ENCODE measurements around the gene CXXC5. TPM values are rescaled to one million over a fixed set of nuclear protein-coding genes. Genes with fewer than 3 reads are reported as not detected.

CXXC5 gene
- total RNA-seq, 2 experiments from 2014 or later: 0.99 to 1.9 TPM

DNA sequence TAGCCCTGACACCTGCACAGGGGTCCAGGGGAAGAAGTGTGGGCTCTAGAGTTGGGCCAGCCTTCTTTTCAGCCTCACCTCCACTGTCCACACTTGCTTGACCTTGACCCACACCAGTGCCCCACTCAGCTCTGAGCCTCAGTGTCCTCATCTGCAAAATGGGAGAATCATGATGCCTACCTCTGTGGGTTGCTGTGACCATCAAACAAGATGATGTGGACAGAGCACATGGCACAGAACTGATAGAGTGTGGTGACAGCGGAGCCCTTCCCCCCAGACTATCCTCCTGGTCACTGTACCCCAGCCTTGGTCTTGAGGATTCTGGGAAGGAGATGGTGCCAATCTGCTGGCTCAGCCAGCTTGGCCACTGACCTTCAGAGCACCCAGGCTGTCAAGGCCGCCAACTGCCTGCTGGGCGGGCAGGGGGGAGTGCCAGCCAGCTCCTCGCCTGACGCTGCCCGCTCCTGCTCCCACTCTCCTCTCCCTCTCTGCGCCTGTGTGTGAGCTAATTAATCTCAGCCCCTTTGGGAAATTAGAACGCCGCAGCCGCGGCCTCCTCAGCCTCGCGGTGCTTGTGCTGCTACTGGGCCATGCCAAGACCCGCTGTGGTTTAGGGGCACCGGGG lies 16.7 kb downstream of the CXXC5 start:
- POLR2A ChIA-PET: no interaction called here
- Mint-ChIP-seq H3K4me3 (no peak overlapping the region), H3K27ac (no peak overlapping the region), H3K4me1 (peaks cover 28% of the 10 kb centered on the region), H3K27me3 (no peaks in the 10 kb centered on the region), H3K36me3 (ENCODE audit: low read depth) (no peaks in the 10 kb centered on the region), H3K9me3 (no peaks in the 10 kb centered on the region)
- CTCF ChIA-PET: interaction anchor here (1.3 to 1.4 kb wide), 3 partner anchors 8 to 29 kb away, joined by 3 to 4 read pairs (median 3); no protein-coding TSS in a partner anchor
- no peak for DNase-seq

DNA sequence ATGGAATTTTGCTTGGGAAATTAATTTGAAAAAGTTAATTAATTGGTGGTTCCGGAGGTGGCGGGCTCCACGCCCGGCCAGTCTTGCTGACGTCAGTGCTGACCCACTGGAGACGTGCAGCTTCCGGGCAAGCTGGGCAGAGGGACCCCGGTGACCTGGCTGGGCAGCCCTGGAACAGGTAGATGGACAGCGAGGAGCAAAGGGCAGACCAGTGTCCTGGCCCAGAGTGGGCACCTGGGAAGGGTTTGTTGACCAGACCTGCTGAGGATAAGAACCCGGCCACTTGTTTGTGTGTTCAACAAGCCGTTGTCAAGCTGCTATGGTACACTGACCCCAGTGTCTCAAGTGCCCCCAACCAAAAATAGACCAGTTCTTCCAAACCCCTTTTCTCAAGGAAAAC lies 17.5 kb downstream of the CXXC5 start:
- Mint-ChIP-seq H3K4me3 (no peak overlapping the region), H3K4me1 (peaks cover 35% of the 10 kb centered on the region), H3K27me3 (no peaks in the 10 kb centered on the region), H3K36me3 (ENCODE audit: low read depth) (no peaks in the 10 kb centered on the region), H3K27ac (no peak overlapping the region), H3K9me3 (no peaks in the 10 kb centered on the region)
- CTCF ChIA-PET: interaction anchor here (1.0 to 1.3 kb wide), 3 partner anchors 8 to 100 kb away, joined by 3 to 4 read pairs (median 4); no protein-coding TSS in a partner anchor
- POLR2A ChIA-PET: no interaction called here
- no peak for DNase-seq

DNA sequence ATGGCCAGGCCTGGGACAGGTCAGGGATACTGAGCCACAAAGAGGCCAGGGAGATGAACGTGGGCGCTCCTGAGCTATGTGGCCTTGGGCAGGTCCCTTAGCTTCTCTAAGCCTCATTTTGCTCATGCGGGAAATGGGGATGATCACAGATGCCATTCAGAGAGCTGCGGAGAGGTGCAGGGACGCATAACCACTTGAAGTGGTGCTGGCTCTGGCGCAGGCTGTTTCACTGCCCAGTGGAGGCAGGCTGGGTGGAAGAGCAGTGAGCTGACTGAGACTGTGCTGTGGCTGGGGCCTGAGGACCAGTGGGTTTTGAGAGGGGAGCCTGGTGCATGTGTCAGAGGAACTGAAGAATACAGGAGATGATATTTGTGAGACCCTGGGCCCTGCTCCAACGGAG lies 18.4 kb downstream of the CXXC5 start:
- Mint-ChIP-seq H3K4me1 (peaks cover 36% of the 10 kb centered on the region), H3K36me3 (ENCODE audit: low read depth) (no peaks in the 10 kb centered on the region), H3K27me3 (no peaks in the 10 kb centered on the region), H3K9me3 (no peaks in the 10 kb centered on the region), H3K27ac (no peak overlapping the region), H3K4me3 (no peak overlapping the region)
- ChIA-PET CTCF (interaction anchor here (0.5 to 1.8 kb wide), 4 partner anchors 9 to 248 kb away, joined by 3 to 4 read pairs (median 3); no protein-coding TSS in a partner anchor), POLR2A (no interaction called here)
- no peak for DNase-seq

DNA sequence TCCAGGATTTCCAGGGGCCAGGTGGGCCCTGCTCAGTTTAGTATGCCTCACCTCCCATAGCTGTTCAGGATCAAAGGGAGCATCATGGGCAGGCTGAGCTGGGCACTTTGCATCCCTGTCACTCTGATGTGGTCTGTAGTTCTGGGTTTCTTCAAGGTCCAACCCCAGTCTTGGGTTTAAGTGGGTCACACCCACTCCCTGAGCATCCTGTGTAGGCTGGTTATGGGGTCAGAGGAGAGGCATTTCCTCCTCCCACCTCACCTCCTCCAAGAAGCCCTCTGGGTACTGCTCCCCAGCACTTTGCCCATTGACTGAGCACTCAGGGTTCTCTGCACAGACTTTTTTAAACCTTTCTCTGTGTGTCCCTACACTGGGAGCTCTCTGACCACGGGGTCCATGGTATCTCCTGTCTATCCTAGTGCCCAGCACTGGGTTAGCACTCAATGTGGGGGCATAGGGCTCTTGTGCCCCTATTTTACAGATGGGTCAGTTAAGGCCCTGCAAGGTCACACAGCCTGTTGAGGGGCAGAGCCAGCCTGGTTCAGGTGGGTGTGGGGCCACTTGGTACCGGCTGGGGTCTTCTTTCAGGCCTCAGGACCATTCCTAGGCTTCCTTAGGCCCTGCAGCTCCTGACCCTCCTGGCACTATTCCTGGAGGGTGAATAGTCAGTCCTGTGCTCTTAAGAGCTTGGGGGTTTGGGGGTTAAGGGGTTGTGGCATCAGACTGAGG lies 19.0 kb downstream of the CXXC5 start:
- Mint-ChIP-seq H3K4me3 (no peak overlapping the region), H3K27me3 (no peaks in the 10 kb centered on the region), H3K4me1 (peaks cover 36% of the 10 kb centered on the region), H3K27ac (no peak overlapping the region), H3K9me3 (no peaks in the 10 kb centered on the region), H3K36me3 (ENCODE audit: low read depth) (no peaks in the 10 kb centered on the region)
- CTCF ChIA-PET: interaction anchor here (0.5 to 1.8 kb wide), 2 partner anchors 52 to 248 kb away, joined by 3 read pairs; no protein-coding TSS in a partner anchor
- DNase-seq: no peak
- POLR2A ChIA-PET: no interaction called here

DNA sequence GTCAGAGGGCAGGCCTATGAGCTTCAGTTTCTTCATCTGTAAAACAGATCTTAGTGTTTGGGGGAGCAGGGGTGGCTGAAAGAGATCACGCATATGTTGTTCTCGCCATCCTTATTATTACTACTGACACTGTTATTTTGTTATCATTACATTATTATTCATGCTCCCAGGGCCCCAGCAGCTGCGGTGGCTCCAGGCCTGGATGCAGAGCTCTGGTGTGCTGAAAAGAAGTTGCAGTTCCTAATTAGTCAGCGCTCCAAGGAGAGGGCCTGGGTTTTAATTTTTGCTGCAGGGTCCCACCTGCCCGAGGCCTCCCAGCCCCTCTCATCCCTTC lies 19.5 kb downstream of the CXXC5 start:
- Mint-ChIP-seq H3K9me3 (no peaks in the 10 kb centered on the region), H3K36me3 (ENCODE audit: low read depth) (no peaks in the 10 kb centered on the region), H3K27ac (no peak overlapping the region), H3K4me1 (peaks cover 36% of the 10 kb centered on the region), H3K4me3 (peak overlapping the region; percentile 42), H3K27me3 (no peaks in the 10 kb centered on the region)
- CTCF ChIA-PET: interaction anchor here (1.8 kb wide), 1 partner anchor 249 kb away, joined by 3 read pairs; no protein-coding TSS in a partner anchor
- POLR2A ChIA-PET: no interaction called here
- DNase-seq: no peak

DNA sequence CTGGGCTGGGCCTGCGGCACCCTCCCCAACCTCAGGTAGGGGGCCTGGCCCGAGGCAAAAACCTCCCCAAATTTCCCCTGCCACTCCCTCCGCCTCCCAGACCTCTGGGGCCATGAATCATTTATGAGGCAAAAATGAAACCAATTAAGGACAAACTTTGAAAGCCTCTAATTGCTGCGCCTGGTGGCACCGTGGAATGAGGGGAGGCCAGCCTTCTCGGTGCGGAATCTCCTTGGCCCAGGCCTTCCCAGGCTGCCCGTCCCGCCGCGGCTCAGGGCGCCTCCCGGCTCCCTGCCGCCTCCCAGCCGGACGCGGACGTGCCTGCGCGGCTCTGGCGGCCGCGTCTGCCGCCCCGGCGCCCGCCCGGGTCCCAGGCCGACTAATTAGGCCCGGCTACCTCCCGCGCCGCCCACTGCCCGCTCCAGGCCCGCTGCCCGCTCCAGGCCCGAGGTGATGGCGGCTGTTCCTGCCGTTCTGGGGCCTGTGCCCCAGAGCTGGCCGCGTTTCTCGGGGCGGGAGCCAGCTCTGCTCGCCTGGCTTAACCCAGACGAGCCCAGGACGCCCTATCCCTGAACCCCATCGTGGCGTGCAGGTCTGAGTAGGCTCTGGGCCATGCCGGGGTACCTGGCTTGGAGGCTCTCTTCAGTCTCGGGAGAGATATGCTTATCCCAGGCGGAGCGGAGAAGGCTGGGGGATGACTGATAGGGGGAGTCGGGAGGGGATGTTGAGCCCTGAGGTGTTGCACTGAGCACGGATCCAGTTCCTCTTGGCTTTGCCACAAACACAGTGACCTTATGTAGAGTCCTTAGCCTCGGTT lies 20.1 kb downstream of the CXXC5 start:
- H3K27ac Mint-ChIP-seq: peak overlapping the region; percentile 73
- no peaks in the 10 kb centered on the region for H3K9me3 Mint-ChIP-seq
- no peaks in the 10 kb centered on the region for H3K27me3 Mint-ChIP-seq
- DNase-seq: peak; percentile 36
- ChIA-PET CTCF (interaction anchor here (0.6 to 2.2 kb wide), 4 partner anchors 10 to 249 kb away, joined by 3 to 6 read pairs (median 3); no protein-coding TSS in a partner anchor), POLR2A (no interaction called here)
- no peaks in the 10 kb centered on the region for H3K36me3 Mint-ChIP-seq (ENCODE audit: low read depth)
- H3K4me3 Mint-ChIP-seq: peak overlapping the region; percentile 54
- H3K4me1 Mint-ChIP-seq: peaks cover 36% of the 10 kb centered on the region

DNA sequence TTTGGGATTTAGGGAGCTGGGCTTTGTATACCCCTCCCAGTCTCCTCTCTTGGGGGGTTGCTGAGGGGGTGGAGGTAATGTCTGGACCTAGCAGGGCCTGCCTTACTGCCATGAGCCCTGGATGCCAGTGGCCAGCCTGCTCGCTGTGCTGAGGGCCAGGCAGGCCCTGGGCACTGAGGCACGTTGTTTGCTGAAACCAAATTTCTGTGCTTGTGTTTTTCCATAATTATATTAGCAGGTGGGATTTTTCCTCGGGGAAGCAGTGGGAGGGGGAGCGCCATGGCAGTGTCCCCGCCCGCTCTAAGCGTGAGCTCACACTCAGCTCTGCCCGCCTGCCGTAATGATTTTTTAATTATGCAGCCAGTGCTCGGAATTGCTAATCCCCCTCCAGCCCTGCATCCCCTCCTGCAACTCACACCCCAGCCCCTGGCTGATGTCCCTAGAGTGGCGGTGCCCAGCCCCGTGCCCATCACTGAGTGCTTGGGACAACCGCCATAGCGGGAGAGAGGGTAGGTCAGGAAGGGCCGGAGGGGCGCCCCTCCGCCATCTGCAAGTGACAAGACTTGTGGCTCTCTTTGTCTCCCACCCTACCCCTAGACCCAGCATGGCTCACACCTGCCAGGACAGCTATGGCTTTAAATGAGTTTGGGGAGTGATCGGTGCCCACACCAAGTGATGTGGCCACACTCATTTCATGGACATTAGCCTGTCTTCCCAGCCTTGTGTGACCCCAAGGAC lies 20.9 kb downstream of the CXXC5 start:
- peaks cover 36% of the 10 kb centered on the region for H3K4me1 Mint-ChIP-seq
- H3K27ac Mint-ChIP-seq: peak overlapping the region; percentile 20
- no peaks in the 10 kb centered on the region for H3K27me3 Mint-ChIP-seq

DNA sequence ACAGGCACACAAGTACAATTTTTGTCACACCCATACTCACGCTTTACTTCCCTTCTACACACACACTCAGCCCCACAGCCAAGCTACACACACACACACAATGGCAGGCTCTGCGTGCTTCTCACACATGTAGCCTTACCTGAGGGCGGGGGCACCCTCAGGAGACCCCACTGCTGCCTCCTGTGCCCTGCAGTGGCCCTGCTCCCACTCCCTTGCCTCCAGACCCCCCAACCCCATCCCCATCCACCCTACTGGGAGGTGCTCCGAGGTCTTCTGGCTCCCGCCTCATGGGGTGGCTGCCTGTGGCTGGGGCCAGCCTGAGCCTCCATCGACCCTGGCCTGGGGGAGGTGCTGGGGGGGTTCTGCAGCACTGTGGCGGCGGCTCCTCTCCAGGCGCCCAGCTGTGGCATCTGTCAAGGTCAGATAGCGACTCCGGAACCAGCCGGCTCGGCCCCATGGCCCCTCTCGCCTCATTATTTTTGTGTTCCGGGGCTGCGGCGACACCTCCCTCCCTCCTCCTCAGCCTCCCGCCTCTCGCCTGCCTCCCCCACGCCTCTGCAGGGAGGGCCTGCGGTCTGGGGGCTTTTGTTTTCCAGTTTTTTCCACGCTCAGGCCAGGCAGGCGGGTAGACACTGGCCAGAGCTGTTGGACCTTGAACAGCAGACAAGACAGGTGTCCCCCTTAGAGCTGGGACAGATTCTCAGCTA lies 21.7 kb downstream of the CXXC5 start:
- H3K27ac Mint-ChIP-seq: peak overlapping the region; percentile 20
- H3K4me1 Mint-ChIP-seq: peaks cover 36% of the 10 kb centered on the region
- DNase-seq: no peak
- POLR2A ChIA-PET: no interaction called here
- no peaks in the 10 kb centered on the region for H3K9me3 Mint-ChIP-seq
- CTCF ChIA-PET: interaction anchor here (1.3 to 2.2 kb wide), 2 partner anchors 8 to 23 kb away, joined by 3 to 6 read pairs; no protein-coding TSS in a partner anchor
- H3K27me3 Mint-ChIP-seq: no peaks in the 10 kb centered on the region
- no peak overlapping the region for H3K4me3 Mint-ChIP-seq
- no peaks in the 10 kb centered on the region for H3K36me3 Mint-ChIP-seq (ENCODE audit: low read depth)

More for the DNA sequence above, 20.9 kb downstream of the CXXC5 start:
- CTCF ChIA-PET: interaction anchor here (1.3 to 2.2 kb wide), 2 partner anchors 9 to 24 kb away, joined by 3 to 6 read pairs; no protein-coding TSS in a partner anchor
- POLR2A ChIA-PET: no interaction called here
- H3K9me3 Mint-ChIP-seq: no peaks in the 10 kb centered on the region
- peak overlapping the region; percentile 54 for H3K4me3 Mint-ChIP-seq
- H3K36me3 Mint-ChIP-seq (ENCODE audit: low read depth): no peaks in the 10 kb centered on the region
- DNase-seq: no peak

DNA sequence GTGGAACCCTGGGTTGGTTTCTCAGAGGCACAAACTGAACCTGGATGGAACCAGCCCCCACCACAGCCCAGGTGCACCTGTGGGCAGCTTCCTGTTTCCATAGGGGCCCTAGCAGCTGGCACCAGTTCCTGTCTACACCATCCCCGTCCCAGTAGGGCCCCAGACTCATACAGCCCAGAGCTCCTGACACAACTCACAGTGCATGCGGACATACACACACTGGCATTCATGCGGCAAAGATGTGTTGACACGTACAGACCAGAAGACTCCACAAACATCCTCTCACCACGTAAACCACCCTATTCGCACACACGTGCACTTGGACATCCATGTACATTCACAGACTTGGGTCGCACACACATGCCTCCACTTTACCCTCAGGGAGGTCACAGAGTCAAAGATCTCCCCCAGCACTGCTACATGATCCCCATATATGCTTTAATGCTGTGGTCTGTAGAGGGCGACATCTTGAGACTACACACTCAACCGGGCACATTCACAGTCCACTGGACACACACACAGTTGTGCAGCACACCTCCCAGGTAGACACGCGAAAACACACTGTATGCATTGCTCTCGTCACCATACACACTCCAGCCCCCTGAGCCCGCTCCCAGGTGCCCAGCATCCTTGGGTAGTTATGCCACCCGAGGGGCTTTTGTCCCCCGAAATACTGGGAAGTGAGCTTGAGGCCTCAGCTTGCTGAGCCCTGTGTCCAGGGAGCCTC lies 22.4 kb downstream of the CXXC5 start:
- Mint-ChIP-seq H3K27me3 (no peaks in the 10 kb centered on the region), H3K36me3 (ENCODE audit: low read depth) (no peaks in the 10 kb centered on the region), H3K4me3 (no peak overlapping the region), H3K4me1 (peaks cover 36% of the 10 kb centered on the region), H3K9me3 (no peaks in the 10 kb centered on the region), H3K27ac (no peak overlapping the region)
- CTCF ChIA-PET: interaction anchor here (0.5 to 2.2 kb wide), 4 partner anchors 8 to 994 kb away, joined by 3 to 6 read pairs (median 4); no protein-coding TSS in a partner anchor
- DNase-seq: peak; percentile 30
- POLR2A ChIA-PET: no interaction called here

DNA sequence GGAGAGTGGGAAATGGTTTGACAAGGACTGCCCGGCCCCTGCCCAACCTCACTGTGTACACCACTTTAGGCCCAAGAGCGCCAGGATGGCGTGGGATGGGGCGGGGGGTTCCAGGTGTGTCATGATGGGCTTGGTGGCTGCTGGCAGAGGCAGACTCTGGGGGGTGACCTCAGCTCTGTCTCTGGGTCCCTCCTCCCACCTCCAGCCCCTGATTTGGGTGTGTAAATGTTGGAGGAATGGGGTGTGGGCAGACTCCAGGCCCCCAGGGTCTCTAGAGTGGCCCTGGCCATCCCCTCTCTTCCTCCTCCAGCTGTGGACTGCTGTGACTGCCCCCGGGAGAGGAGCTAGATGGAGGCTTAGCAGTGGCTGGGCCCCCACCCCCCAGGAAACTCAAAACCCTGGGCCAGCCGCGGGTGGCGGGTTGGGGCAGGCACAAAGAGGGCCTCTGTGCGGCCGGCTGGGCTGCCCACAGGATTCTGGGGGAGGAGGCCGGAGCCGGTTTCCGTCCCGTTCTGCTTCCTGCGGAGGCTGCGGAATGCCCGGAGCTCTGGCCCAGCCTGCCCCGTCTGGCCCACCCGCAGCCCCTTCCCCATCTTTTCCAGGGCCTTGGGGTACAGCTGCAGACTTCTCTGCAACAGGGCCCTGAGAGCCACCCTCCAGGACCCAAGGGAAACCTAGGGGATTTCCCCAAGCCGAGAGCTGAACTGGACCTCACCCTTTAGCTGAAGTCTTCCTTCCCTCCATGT lies 23.1 kb downstream of the CXXC5 start:
- DNase-seq: no peak
- no peaks in the 10 kb centered on the region for H3K27me3 Mint-ChIP-seq
- H3K27ac Mint-ChIP-seq: no peak overlapping the region
- peaks cover 36% of the 10 kb centered on the region for H3K4me1 Mint-ChIP-seq
- POLR2A ChIA-PET: no interaction called here
- CTCF ChIA-PET: interaction anchor here (0.5 to 1.1 kb wide), 4 partner anchors 11 to 994 kb away, joined by 3 to 5 read pairs (median 4); no protein-coding TSS in a partner anchor
- H3K9me3 Mint-ChIP-seq: no peaks in the 10 kb centered on the region
- H3K4me3 Mint-ChIP-seq: no peak overlapping the region
- no peaks in the 10 kb centered on the region for H3K36me3 Mint-ChIP-seq (ENCODE audit: low read depth)

DNA sequence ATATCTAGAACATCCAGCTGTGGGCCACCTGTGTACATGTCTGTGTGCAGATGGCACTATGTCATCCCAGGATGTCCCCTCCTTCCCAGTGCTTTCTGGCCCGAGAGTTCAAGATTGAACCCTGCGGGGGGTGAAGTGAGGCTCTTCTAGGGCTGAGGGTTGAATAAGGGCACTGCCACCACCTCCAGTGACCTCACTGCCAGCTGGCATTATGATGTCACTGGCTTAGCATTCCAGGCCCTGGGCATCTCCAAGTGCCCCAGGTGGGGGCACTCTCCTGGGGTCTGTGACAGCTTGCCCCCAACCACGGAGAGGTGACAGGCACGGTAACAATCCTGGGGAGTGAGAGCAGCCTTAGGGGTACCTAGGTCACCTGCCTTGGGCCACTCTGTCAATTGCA lies 27.1 kb downstream of the CXXC5 start:
- Mint-ChIP-seq H3K27me3 (no peaks in the 10 kb centered on the region), H3K4me3 (no peak overlapping the region), H3K36me3 (ENCODE audit: low read depth) (no peaks in the 10 kb centered on the region), H3K4me1 (peaks cover 5% of the 10 kb centered on the region), H3K9me3 (no peaks in the 10 kb centered on the region), H3K27ac (no peak overlapping the region)
- DNase-seq: no peak
- CTCF ChIA-PET: interaction anchor here (0.9 kb wide), 1 partner anchor 27 kb away, joined by 3 read pairs; the partner anchor contains the start of gene CXXC5
- POLR2A ChIA-PET: no interaction called here
